ENCODE data around the gene FBXO7.

Gene FBXO7

DNA sequence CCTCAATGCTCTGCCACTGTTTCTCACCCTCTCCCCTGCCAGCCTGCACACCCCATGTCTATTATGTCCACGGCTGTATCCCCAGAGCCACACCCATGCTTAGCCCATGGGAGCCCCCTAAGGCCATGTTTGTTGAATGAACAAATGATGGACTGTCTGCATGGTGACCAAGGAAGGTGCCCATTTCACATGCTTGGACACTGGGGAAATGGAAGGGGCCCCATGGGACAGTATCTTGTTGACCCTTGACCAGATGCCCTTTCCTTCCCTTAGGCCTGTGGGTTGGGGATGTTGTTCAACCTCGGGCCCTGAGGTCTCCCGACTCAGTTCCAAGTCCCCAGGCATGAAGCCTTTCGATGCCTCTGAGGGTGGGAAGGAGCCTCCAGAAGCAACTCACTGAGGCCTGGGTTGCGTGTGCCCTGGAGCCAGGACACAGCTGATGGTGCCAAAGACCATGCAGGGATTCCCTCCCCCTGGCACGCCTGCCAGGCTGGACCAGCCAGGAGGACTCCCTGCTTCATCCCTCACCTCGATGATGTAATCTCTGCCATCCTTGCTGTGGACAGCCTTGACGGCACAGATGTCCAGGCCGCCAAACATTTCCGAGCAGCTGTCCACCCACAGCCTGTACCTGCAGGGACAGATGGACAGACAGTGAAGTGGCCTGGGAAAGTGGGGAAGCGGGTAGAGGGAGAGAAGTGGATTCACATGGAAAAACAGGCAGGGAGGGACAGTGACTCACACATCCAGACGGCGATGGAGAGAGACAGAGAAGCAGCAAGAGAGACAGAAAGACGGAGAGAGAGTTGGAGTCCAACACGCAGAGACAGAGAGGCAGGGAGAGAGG, 58.9 kb downstream of the FBXO7 start:
- DNase-seq = no peak

- DNase-seq = no peak
Observed at GRCh38 chr22:32534252-32535235, 59.9 kb downstream of the FBXO7 start.

DNA sequence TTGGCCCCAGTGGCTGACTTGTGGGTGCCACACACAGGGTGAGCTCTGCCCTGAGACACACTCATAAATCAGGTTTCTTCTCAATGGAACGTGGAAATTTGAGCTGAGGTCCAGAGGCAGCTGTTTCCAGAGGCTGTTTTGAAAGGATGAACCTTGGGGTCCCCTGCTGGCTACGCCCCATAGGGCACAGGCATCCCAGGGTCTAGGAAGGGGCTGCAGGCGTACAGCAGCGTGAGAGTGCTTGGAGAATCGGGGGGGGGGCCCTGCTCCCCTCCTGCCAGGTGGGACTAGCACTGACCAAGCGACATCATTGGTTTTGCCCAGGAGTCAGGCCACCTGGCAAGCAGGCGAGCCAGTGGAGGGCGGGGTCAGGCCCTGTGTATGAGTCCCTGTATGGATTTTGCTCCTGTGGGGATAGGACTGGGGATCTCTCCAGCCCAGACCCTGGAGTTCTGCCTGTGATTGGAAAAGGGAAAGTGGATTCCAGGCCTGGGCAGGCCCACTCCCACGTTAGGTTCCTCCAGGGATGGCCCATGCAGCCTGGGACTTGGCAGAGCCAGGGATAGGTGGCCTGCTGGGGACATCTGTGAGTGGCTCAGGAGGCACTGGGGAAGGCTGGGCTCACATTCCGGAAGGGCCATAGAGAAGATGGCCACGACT, 61.0 kb downstream of the FBXO7 start:
- no peak for DNase-seq

- no peak for DNase-seq
Observed at GRCh38 chr22:32536352-32536751, 61.7 kb downstream of the FBXO7 start.

DNA sequence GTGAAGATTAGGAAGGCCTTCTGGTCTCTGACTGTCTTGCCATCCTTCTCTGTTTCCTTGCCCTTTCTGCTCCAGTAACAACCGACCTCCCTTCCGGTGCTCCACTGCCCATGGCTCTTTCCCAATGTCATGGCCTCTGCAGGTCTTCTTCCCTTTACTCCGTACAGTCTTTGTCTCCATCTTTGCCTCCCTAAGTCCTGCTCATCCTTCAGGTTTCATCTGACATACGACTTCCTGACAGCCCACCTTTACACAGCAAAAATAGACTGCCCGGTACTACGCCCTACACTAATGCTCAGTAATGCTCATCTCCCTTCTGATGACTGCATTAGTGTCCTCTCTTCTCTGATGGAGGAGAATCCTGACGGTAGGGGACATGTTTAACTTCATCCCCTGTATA, 63.9 kb downstream of the FBXO7 start:
- DNase-seq = no peak

GRCh38 chr22:32539631-32540421, 65.2 kb downstream of the FBXO7 start:
- DNase-seq = no peak

DNA sequence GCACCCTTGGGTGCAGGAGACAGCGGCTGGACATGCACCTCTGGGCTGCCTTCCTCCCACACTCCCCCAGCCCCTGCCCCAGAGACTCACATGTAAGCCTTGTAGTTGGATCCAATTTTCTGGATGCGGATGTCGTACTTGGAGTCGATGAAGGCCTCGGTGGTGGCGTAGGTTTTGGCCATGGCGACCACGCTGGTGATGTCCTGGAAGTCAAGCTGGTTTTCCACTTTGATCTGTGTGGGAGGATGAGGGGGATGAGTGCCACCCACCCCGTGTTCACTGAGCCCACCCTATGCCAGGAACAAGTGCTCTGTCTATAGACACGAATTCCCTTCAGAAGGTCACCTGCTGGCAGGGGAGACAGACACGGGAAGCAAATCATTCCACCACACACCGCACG, 66.9 kb downstream of the FBXO7 start:
- DNase-seq = no peak

DNA sequence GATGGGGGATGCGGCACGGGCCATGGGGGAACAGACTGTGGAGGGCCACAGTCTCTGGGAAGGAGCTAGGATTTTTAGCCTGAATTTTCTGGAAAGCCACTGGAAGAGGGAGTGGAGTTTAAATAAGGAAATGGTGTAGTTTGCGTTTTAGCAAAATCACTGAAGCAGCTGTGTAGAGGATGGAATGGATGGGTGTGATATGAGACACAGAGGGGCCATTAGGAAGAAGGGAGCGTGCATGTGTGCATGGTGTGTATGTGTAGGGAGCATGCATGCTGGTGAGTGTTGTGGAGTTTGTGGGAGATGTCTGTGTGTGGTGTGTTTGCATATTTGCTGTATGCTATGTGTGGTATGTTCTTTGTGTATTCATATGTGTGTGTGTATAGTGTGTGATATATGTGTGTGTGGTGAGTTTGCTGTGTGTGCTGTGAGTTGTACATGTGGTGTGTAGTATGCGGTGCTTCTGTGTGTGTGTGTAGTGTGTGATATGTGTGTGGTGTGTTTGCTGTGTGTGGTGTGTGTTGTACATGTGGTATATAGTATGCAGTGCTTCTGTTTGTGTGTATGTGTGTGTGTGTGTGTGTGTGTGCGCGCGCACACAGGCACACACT, 67.6 kb downstream of the FBXO7 start:
- no peak for DNase-seq

GRCh38 chr22:32542677-32543357, 68.2 kb downstream of the FBXO7 start:
- peak; percentile 54 for DNase-seq

DNA sequence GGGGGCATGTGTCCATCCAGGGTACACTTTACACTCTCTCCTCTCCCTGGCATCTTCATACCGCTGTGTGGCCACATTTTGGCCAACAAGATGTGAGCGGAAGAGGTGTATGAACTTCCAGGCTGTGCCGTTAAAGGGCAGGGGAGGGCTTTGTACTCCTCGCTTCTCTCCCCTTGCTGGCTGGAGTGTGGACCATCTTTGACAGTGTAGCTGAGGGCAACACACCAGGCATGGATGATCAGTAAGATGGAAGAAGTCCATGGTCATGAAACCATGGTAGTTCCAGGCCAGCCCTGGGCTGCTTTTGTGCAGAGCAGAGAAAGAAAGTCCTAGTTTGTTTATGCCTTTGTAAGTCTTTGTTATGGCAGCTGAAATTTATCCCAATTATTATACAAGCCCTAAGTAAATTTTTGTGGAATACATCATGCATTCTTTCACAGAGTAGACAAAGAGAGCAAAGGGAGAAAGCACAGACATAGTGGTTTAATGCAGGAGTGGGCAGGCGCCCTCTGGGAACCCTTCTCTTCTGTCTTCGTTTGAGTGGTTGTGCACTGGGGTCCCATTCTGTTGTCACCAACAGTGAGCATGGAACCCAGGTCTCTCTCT, 70.4 kb downstream of the FBXO7 start:
- no peak for DNase-seq

- DNase-seq = no peak
Observed at GRCh38 chr22:32545801-32546200, 71.2 kb downstream of the FBXO7 start.

GRCh38 chr22:32546496-32546895, 71.9 kb downstream of the FBXO7 start:
- DNase-seq = no peak

GRCh38 chr22:32546935-32547334, 72.3 kb downstream of the FBXO7 start:
- DNase-seq = no peak

DNA sequence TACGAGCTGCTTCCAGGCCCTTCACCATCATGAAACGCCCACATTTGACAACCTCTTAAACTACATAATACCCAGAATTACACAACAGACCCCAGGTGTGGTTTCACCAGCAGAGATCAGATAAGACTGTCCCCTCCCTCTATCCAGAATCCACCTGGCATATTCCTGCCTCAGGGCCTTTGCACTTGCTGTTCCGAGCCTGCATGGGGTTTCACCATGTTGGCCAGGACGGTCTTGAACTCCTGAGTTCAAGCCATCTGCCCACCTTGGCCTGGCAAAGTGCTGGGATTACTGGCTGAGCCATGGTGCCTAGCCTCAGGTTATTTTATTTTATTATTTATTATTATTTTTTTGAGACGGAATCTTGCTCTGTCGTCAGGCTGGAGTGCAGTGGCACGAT, 73.4 kb downstream of the FBXO7 start:
- DNase-seq = no peak

All from femur (tissue), 1 donor.